ENCODE data around the gene ADAM12. TPM values are rescaled to one million over a fixed set of nuclear protein-coding genes. Genes with fewer than 3 reads are reported as not detected.

Gene ADAM12
- total RNA-seq, 1 experiment from 2014 or later: not detected

DNA sequence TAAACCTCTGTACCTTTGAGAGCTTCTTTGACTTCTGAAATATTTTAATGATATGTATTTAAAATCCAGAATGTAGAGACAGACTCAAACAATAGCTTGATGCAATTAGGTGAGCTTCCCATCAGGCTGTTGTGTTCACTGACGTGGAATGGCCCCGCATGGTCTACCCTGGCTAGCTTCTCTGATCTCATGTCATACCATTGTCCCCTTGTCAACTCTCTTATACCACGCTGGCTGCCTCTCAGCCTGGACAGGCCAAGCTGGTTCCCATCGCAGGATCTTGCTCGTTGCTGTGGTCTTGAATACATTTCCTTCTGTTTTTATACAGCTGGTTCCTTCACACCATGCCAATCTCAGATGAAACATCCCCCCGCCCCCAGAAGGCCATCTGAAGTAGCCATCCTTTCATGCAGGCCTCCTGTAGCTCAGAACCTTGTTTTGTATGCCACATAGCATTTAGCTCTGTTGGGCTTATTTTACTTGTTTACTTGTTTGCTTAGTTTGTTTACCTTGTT, 407.7 kb downstream of the ADAM12 start (continued):
- TF ChIP-seq, protein P1, sequence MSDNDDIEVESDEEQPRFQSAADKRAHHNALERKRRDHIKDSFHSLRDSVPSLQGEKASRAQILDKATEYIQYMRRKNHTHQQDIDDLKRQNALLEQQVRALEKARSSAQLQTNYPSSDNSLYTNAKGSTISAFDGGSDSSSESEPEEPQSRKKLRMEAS (IDR thresholded peaks at IDR 0.05): no peak
- TF ChIP-seq JUND (IDR thresholded peaks at IDR 0.05) (no peak), SRF (IDR thresholded peaks at IDR 0.05; ENCODE audit: low read depth) (no peak), YY1 (IDR thresholded peaks at IDR 0.05; ENCODE audit: extremely low read depth, insufficient replicate concordance, low read depth, low read length) (no peak), EGR1 (IDR thresholded peaks at IDR 0.05; ENCODE audit: low read depth) (no peak), SIN3A (IDR thresholded peaks at IDR 0.05; ENCODE audit: low read depth) (no peak), POLR2A (IDR thresholded peaks at IDR 0.05; ENCODE audit: borderline replicate concordance, extremely low read depth, insufficient read depth, insufficient read length) (no peak), FOSL1 (IDR thresholded peaks at IDR 0.05; ENCODE audit: low read depth) (no peak), POLR2AphosphoS5 (IDR thresholded peaks at IDR 0.05; ENCODE audit: low read depth, low read length) (no peak), ZFX (IDR thresholded peaks at IDR 0.05) (no peak), ZNF274 (IDR thresholded peaks at IDR 0.05; ENCODE audit: low read depth, low read length) (no peak), SP1 (IDR thresholded peaks at IDR 0.05; ENCODE audit: low read depth) (no peak), RAD21 (IDR thresholded peaks at IDR 0.05; ENCODE audit: low read depth) (no peak)
- TF ChIP-seq, protein P2, sequence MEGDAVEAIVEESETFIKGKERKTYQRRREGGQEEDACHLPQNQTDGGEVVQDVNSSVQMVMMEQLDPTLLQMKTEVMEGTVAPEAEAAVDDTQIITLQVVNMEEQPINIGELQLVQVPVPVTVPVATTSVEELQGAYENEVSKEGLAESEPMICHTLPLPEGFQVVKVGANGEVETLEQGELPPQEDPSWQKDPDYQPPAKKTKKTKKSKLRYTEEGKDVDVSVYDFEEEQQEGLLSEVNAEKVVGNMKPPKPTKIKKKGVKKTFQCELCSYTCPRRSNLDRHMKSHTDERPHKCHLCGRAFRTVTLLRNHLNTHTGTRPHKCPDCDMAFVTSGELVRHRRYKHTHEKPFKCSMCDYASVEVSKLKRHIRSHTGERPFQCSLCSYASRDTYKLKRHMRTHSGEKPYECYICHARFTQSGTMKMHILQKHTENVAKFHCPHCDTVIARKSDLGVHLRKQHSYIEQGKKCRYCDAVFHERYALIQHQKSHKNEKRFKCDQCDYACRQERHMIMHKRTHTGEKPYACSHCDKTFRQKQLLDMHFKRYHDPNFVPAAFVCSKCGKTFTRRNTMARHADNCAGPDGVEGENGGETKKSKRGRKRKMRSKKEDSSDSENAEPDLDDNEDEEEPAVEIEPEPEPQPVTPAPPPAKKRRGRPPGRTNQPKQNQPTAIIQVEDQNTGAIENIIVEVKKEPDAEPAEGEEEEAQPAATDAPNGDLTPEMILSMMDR (IDR thresholded peaks at IDR 0.05 in 2 of 3, conservative IDR thresholded peaks at IDR 0.05 in 1 of 3; ENCODE audit: borderline replicate concordance in 1 of 3, insufficient read depth in 1 of 3, low read depth in 2 of 3, low read length in 2 of 3): no peak
- TF ChIP-seq, protein P3, sequence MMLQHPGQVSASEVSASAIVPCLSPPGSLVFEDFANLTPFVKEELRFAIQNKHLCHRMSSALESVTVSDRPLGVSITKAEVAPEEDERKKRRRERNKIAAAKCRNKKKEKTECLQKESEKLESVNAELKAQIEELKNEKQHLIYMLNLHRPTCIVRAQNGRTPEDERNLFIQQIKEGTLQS (IDR thresholded peaks at IDR 0.05): no peak

DNA sequence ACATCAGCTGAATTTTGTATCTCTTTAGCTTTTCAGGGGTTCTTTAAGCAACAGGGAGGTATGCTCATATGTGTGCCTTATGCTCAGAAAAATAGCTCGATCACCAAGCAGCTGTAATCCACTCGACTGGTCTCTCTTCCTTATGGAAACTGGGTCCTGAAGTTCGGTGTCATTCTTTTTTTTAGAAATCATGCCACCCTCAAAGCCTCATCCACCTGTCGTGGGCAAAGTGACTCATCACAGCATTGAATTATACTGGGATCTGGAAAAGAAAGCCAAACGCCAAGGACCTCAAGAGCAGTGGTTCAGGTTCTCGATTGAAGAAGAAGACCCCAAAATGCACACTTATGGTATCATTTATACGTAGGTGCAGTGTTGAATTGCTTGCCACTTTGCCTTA, 408.3 kb downstream of the ADAM12 start:
- Histone ChIP-seq H3K9me2 (ENCODE audit: insufficient read depth) (no peaks in the 10 kb centered on the region), H3K27ac (ENCODE audit: low read depth, low read length) (no peak overlapping the region), H4K20me1 (ENCODE audit: insufficient read depth) (no peaks in the 10 kb centered on the region), H3K9ac (ENCODE audit: low read length) (no peak overlapping the region), H2AFZ (ENCODE audit: low read depth, low read length, poor library complexity, severe bottlenecking) (no peak overlapping the region), H3K36me3 (ENCODE audit: control insufficient read depth in 1 of 2, insufficient read depth in 2 of 2, low read length in 2 of 2) (no peaks in the 10 kb centered on the region), H3K4me2 (ENCODE audit: low read length) (no peak overlapping the region), H3K9me3 (ENCODE audit: control insufficient read depth in 1 of 2, insufficient read depth in 1 of 2, low read depth in 1 of 2, low read length in 2 of 2) (no peaks in the 10 kb centered on the region), H3K79me2 (ENCODE audit: insufficient read depth, low read length) (no peaks in the 10 kb centered on the region), H3K4me1 (ENCODE audit: control insufficient read depth in 1 of 2, insufficient read depth in 2 of 2, low read length in 2 of 2) (no peaks in the 10 kb centered on the region), H3K27me3 (ENCODE audit: insufficient read depth, low read length) (no peaks in the 10 kb centered on the region), H3K4me3 (replicated peaks in 1 of 2; ENCODE audit: low read depth in 1 of 2, low read length in 2 of 2) (no peak overlapping the region)
- no TSS peak for BruUV-seq (replicated peaks)
- no peak for DNase-seq (ENCODE audit: low read depth, low spot score)
- CTCF ChIA-PET: interaction anchor here (0.6 to 1.2 kb wide), 2 partner anchors 45 to 524 kb away, joined by 3 to 8 read pairs; no protein-coding TSS in a partner anchor
- TF ChIP-seq TCF7L2 (IDR thresholded peaks at IDR 0.05; ENCODE audit: borderline replicate concordance, extremely low read depth, insufficient read depth, insufficient read length): no peak
- TF ChIP-seq POLR2A (IDR thresholded peaks at IDR 0.05; ENCODE audit: borderline replicate concordance, extremely low read depth, insufficient read depth, insufficient read length): no peak
- no peak for ATAC-seq
- POLR2A ChIA-PET: no interaction called here
- RAD21 ChIA-PET (ENCODE audit: low non-redundant PET in 1 of 2, low total read pairs in 2 of 2, uncharacterized antibody in 2 of 2, unreplicated experiment in 2 of 2): interaction anchor here in 1 of 2 experiments (1.1 kb wide), 1 partner anchor 46 kb away, joined by 6 read pairs; no protein-coding TSS in a partner anchor
- intact Hi-C loops (cut with micrococcal nuclease): loop anchor here (5.0 kb wide), 3 partner anchors 117 to 1872 kb away; partner anchors contain the start of gene ADAM12
